Neuronal stem cell (in vitro differentiated cells): Measurements from ENCODE around the gene PDE7B.

Experiments used
- DNase-seq: peaks from one replicate; pipeline ENCODE4 v3.0.0-alpha.2; 2013; ENCODE audit warnings: low spot score
- H2AFZ ChIP-seq: one replicate; pipeline ENCODE4 v1.6.1; 2013; ENCODE audit warnings: mild to moderate bottlenecking, low read length, inconsistent platforms
- H2AK5ac ChIP-seq: 2 replicates; pipeline ENCODE4 v1.6.1; 2013; ENCODE audit warnings: low read depth, mild to moderate bottlenecking, inconsistent platforms, low read length, moderate library complexity, mixed read lengths
- H2BK120ac ChIP-seq: 2 replicates; pipeline ENCODE4 v1.6.1; 2013; ENCODE audit warnings: low read depth, mild to moderate bottlenecking, inconsistent platforms, low read length, moderate library complexity, mixed read lengths
- H2BK12ac ChIP-seq: one replicate; pipeline ENCODE4 v1.6.1; 2013; ENCODE audit warnings: low read length, inconsistent platforms
- H2BK15ac ChIP-seq: 2 replicates; pipeline ENCODE4 v1.6.1; 2013; ENCODE audit warnings: mild to moderate bottlenecking, low read length, inconsistent platforms, mixed read lengths
- H2BK5ac ChIP-seq: one replicate; pipeline ENCODE4 v1.6.1; 2013; ENCODE audit warnings: inconsistent platforms, mild to moderate bottlenecking, low read length, moderate library complexity
- H3K14ac ChIP-seq: one replicate; pipeline ENCODE4 v1.6.1; 2013; ENCODE audit warnings: low read length, inconsistent platforms
- H3K18ac ChIP-seq: 2 replicates; pipeline ENCODE4 v1.6.1; 2013; ENCODE audit warnings: low read length, inconsistent platforms
- H3K23ac ChIP-seq: 2 replicates; pipeline ENCODE4 v1.6.1; 2013; ENCODE audit warnings: low read depth, mild to moderate bottlenecking, mixed read lengths, low read length, inconsistent platforms; ENCODE audit not compliant: poor library complexity
- H3K27ac ChIP-seq: replicated peaks from 3 replicates; pipeline ENCODE4 v1.5.1; 2013; ENCODE audit warnings: low read length, inconsistent platforms
- H3K27me3 ChIP-seq, 3 experiments: 2 replicates each; pipeline ENCODE4 v1.6.1; 2013; ENCODE audit warnings: low read length in 3 of 3, mild to moderate bottlenecking in 2 of 3, inconsistent platforms in 1 of 3, low read depth in 1 of 3, mixed read lengths in 1 of 3, moderate library complexity in 1 of 3; ENCODE audit not compliant: control insufficient read depth in 3 of 3, insufficient read depth in 3 of 3
- H3K36me3 ChIP-seq, 2 donors: replicated peaks in 1 of 2; 2 replicates each; pipeline ENCODE4 v1.6.1; 2013; ENCODE audit warnings: low read length in 2 of 2; ENCODE audit not compliant: control insufficient read depth in 2 of 2, insufficient read depth in 2 of 2
- H3K4ac ChIP-seq: 2 replicates; pipeline ENCODE4 v1.6.1; 2013; ENCODE audit warnings: inconsistent platforms, mild to moderate bottlenecking, low read length, moderate library complexity
- H3K4me1 ChIP-seq, 2 donors: 1 replicate in 1 of 2; 2 replicates in 1 of 2; pipeline ENCODE4 v1.6.1; 2013; ENCODE audit warnings: low read length in 2 of 2, low read depth in 1 of 2; ENCODE audit not compliant: control insufficient read depth in 2 of 2, insufficient read depth in 1 of 2
- H3K4me2 ChIP-seq: one replicate; pipeline ENCODE4 v1.6.1; 2013; ENCODE audit warnings: mild to moderate bottlenecking, low read length, inconsistent platforms; ENCODE audit not compliant: insufficient read depth, poor library complexity, severe bottlenecking
- H3K4me3 ChIP-seq, 2 donors: 2 replicates each; pipeline ENCODE4 v1.5.1; 2013; ENCODE audit warnings: low read length in 2 of 2, mild to moderate bottlenecking in 2 of 2, inconsistent platforms in 1 of 2, moderate library complexity in 1 of 2
- H3K79me1 ChIP-seq: one replicate; pipeline ENCODE4 v1.6.1; 2013; ENCODE audit warnings: low read depth, mild to moderate bottlenecking, inconsistent platforms, low read length, moderate library complexity
- H3K9ac ChIP-seq: one replicate; pipeline ENCODE4 v1.6.1; 2013; ENCODE audit warnings: mild to moderate bottlenecking, low read depth, low read length, inconsistent platforms; ENCODE audit not compliant: poor library complexity
- H3K9me3 ChIP-seq, 2 donors: replicated peaks in 1 of 2; 2 replicates each; pipeline versions ENCODE3 to v1.6.1; 2013; ENCODE audit warnings: low read length in 2 of 2, mild to moderate bottlenecking in 2 of 2, inconsistent platforms in 1 of 2, low read depth in 1 of 2, mixed read lengths in 1 of 2, moderate library complexity in 1 of 2; ENCODE audit not compliant: control insufficient read depth in 2 of 2, insufficient read depth in 1 of 2
- H4K8ac ChIP-seq: one replicate; pipeline ENCODE4 v1.6.1; 2013; ENCODE audit warnings: low read depth, mild to moderate bottlenecking, inconsistent platforms, low read length, moderate library complexity
- H4K91ac ChIP-seq: one replicate; pipeline ENCODE4 v1.6.1; 2013; ENCODE audit warnings: low read length, low read depth, mild to moderate bottlenecking, inconsistent platforms; ENCODE audit not compliant: poor library complexity
- WGBS, 2 donors: extraction: QIAGEN DNeasy Blood & Tissue Kit; methylation state at CpG; one replicate each; pipeline ENCODE4 v1.1.7; 2013; ENCODE audit warnings: missing lambda C conversion rate in 2 of 2, mixed read lengths in 1 of 2; ENCODE audit not compliant: insufficient read length in 2 of 2, insufficient replicate concordance in 1 of 2; ENCODE audit errors: extremely low coverage in 2 of 2; 5-methylcytosine and 5-hydroxymethylcytosine counted together

Gene PDE7B

GRCh38 chr6:136051140-136051775 is 199.8 kb downstream of the PDE7B start:
- H3K79me1 ChIP-seq, result no peaks in the 10 kb centered on the region
- no peak overlapping the region for H2BK120ac ChIP-seq
- no peak overlapping the region for H3K9ac ChIP-seq
- H3K27ac ChIP-seq, result no peak overlapping the region
- no peak overlapping the region for H2BK12ac ChIP-seq
- H3K14ac ChIP-seq, result no peak overlapping the region
- no peak overlapping the region for H3K4me2 ChIP-seq
- H3K18ac ChIP-seq, result no peak overlapping the region
- H3K4me1 ChIP-seq, result no peaks in the 10 kb centered on the region
- no peak overlapping the region for H4K91ac ChIP-seq
- no peak overlapping the region for H2AK5ac ChIP-seq
- no CpG with 5 or more reads among the region's 12 CpGs for WGBS, 2 donors
- no peak overlapping the region for H2BK15ac ChIP-seq
- H4K8ac ChIP-seq, result no peak overlapping the region
- no peaks in the 10 kb centered on the region for H3K9me3 ChIP-seq
- no peak overlapping the region for H2AFZ ChIP-seq
- no peak overlapping the region for H3K4ac ChIP-seq
- H3K23ac ChIP-seq, result no peak overlapping the region
- no peak overlapping the region for H3K4me3 ChIP-seq
- no peak overlapping the region for H2BK5ac ChIP-seq
- H3K36me3 ChIP-seq, result no peaks in the 10 kb centered on the region
- no peaks in the 10 kb centered on the region for H3K27me3 ChIP-seq
- no peak for DNase-seq

DNA sequence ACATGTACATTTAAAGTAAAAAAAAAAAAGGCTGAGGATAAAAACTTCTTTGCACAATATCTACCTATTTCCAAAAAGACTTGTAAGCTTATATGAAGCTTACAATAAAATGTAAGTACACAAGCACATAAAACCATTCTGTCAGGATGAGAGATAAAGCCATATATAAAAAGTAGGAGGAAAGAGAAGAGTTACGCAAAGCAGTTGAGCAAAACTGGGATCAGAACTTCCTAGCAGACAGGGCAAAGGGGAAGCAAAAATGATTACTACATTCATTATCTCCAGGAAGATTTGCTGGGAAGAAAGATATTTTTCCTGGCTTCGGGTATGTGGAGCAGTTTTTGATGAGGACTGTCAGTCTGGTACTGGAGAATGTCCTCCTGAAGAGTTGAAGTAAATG is 200.5 kb downstream of the PDE7B start:
- Histone ChIP-seq H4K91ac (no peak overlapping the region), H2BK120ac (no peak overlapping the region), H3K4me1 (no peaks in the 10 kb centered on the region), H3K4me3 (no peak overlapping the region), H2AFZ (no peak overlapping the region), H3K4me2 (no peak overlapping the region), H2BK5ac (no peak overlapping the region), H3K27ac (no peak overlapping the region), H2BK12ac (no peak overlapping the region), H3K36me3 (no peaks in the 10 kb centered on the region), H3K4ac (no peak overlapping the region), H3K9ac (no peak overlapping the region), H3K18ac (no peak overlapping the region), H3K14ac (no peak overlapping the region), H3K79me1 (no peaks in the 10 kb centered on the region), H4K8ac (no peak overlapping the region), H3K27me3 (no peaks in the 10 kb centered on the region), H3K9me3 (no peaks in the 10 kb centered on the region), H3K23ac (no peak overlapping the region), H2BK15ac (no peak overlapping the region), H2AK5ac (no peak overlapping the region)
- no peak for DNase-seq
- WGBS, 2 donors, result no CpG with 5 or more reads among the region's 2 CpGs

DNA sequence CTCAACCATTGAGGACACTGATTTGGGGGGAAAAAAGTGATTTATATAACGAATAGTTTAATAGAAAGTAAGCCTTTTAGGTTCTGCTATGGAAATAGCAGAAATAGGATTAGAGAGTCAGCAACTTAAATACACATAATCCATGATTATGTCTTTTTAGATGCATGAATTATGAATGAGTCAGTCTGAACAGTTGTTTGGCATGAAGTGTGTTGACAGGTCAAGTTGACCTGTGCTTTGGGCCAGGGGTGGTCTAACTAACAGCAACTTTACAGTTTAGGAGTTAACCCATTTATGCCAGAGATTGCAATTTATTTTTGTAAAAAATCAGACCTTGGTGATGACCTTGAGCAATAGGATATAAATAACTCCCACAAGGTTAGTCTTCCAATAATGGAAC is 207.4 kb downstream of the PDE7B start:
- Histone ChIP-seq H4K8ac (no peak overlapping the region), H2BK120ac (no peak overlapping the region), H3K18ac (no peak overlapping the region), H4K91ac (no peak overlapping the region), H3K79me1 (no peaks in the 10 kb centered on the region), H3K9me3 (no peaks in the 10 kb centered on the region), H3K14ac (no peak overlapping the region), H2AK5ac (no peak overlapping the region), H2AFZ (no peak overlapping the region), H3K4me2 (no peak overlapping the region), H2BK5ac (no peak overlapping the region), H3K27ac (no peak overlapping the region), H3K4me3 (no peak overlapping the region), H2BK12ac (no peak overlapping the region), H3K27me3 (no peaks in the 10 kb centered on the region), H3K9ac (no peak overlapping the region), H2BK15ac (no peak overlapping the region), H3K4ac (no peak overlapping the region), H3K36me3 (no peaks in the 10 kb centered on the region), H3K4me1 (no peaks in the 10 kb centered on the region), H3K23ac (no peak overlapping the region)
- DNase-seq, result no peak
- no CpG with 5 or more reads among the region's 1 CpG for WGBS, 2 donors

- no peak overlapping the region for H2BK120ac ChIP-seq
- no peaks in the 10 kb centered on the region for H3K27me3 ChIP-seq
- no peak overlapping the region for H4K91ac ChIP-seq
- no peaks in the 10 kb centered on the region for H3K79me1 ChIP-seq
- no peak overlapping the region for H2AK5ac ChIP-seq
- no peak overlapping the region for H3K4ac ChIP-seq
- no peak overlapping the region for H2AFZ ChIP-seq
- no peak overlapping the region for H3K27ac ChIP-seq
- no peak overlapping the region for H3K14ac ChIP-seq
- no peak overlapping the region for H4K8ac ChIP-seq
- H2BK12ac ChIP-seq, result no peak overlapping the region
- no peak overlapping the region for H3K23ac ChIP-seq
- DNase-seq, result no peak
- H3K9ac ChIP-seq, result no peak overlapping the region
- no peak overlapping the region for H3K18ac ChIP-seq
- no CpG with 5 or more reads among the region's 6 CpGs for WGBS, 2 donors
- no peak overlapping the region for H2BK15ac ChIP-seq
- H3K36me3 ChIP-seq, result no peaks in the 10 kb centered on the region
- no peak overlapping the region for H3K4me2 ChIP-seq
- no peak overlapping the region for H2BK5ac ChIP-seq
- H3K4me1 ChIP-seq, result no peaks in the 10 kb centered on the region
- no peak overlapping the region for H3K4me3 ChIP-seq
- H3K9me3 ChIP-seq, result no peaks in the 10 kb centered on the region
These were observed 207.8 kb downstream of the PDE7B start for GRCh38 chr6:136059308-136059707.
